ENCODE results near the gene ZNF784.

- TF ChIP-seq, protein P1, sequence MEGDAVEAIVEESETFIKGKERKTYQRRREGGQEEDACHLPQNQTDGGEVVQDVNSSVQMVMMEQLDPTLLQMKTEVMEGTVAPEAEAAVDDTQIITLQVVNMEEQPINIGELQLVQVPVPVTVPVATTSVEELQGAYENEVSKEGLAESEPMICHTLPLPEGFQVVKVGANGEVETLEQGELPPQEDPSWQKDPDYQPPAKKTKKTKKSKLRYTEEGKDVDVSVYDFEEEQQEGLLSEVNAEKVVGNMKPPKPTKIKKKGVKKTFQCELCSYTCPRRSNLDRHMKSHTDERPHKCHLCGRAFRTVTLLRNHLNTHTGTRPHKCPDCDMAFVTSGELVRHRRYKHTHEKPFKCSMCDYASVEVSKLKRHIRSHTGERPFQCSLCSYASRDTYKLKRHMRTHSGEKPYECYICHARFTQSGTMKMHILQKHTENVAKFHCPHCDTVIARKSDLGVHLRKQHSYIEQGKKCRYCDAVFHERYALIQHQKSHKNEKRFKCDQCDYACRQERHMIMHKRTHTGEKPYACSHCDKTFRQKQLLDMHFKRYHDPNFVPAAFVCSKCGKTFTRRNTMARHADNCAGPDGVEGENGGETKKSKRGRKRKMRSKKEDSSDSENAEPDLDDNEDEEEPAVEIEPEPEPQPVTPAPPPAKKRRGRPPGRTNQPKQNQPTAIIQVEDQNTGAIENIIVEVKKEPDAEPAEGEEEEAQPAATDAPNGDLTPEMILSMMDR (IDR thresholded peaks at IDR 0.05; ENCODE audit: insufficient read depth, low read length, poor library complexity, severe bottlenecking): no peak
- no peak for TF ChIP-seq EZH2phosphoT487 (conservative IDR thresholded peaks at IDR 0.05; ENCODE audit: low read length)
These were observed 36.0 kb upstream of the ZNF784 start for GRCh38 chr19:55660404-55660803.

All from SU-DHL-6 (cell line).